GM18505 (cell line): ENCODE measurements around the gene TCF25.

Source experiments
- ATAC-seq: cut with Tn5 transposase; IDR thresholded peaks from one replicate; pipeline ENCODE4 v1.9.1; 2021; ENCODE audit not compliant: unreplicated experiment
- POLR2A ChIP-seq: IDR thresholded peaks from 4 replicates; pipeline ENCODE4 v1.6.1; 2011; ENCODE audit warnings: borderline replicate concordance; ENCODE audit not compliant: insufficient read depth, insufficient read length; ENCODE audit errors: extremely low read depth

The TCF25 gene

GRCh38 chr16:89897204-89897603 lies 23.8 kb downstream of the TCF25 start:
- TF ChIP-seq POLR2A: no peak

GRCh38 chr16:89898201-89898967 lies 25.0 kb downstream of the TCF25 start:
- TF ChIP-seq POLR2A: no peak
- ATAC-seq: no peak

More at GRCh38 chr16:89897204-89897603, 23.8 kb downstream of the TCF25 start:
- no peak for ATAC-seq

GRCh38 chr16:89899879-89900481 lies 26.6 kb downstream of the TCF25 start:
- no peak for TF ChIP-seq POLR2A
- ATAC-seq: no peak

GRCh38 chr16:89900885-89901284 lies 27.5 kb downstream of the TCF25 start:
- no peak for TF ChIP-seq POLR2A
- ATAC-seq: no peak

- no peak for TF ChIP-seq POLR2A
- ATAC-seq: no peak
Measured at GRCh38 chr16:89902980-89903379, 29.6 kb downstream of the TCF25 start.

- TF ChIP-seq POLR2A: no peak
Measured at GRCh38 chr16:89903908-89904515, 30.6 kb downstream of the TCF25 start.

GRCh38 chr16:89904606-89905510 lies 31.5 kb downstream of the TCF25 start:
- peak; percentile 16 for TF ChIP-seq POLR2A
- no peak for ATAC-seq

More at GRCh38 chr16:89903908-89904515, 30.6 kb downstream of the TCF25 start:
- ATAC-seq: no peak

- no peak for ATAC-seq
- no peak for TF ChIP-seq POLR2A
Measured at GRCh38 chr16:89905511-89906139, 32.2 kb downstream of the TCF25 start.

- no peak for TF ChIP-seq POLR2A
Measured at GRCh38 chr16:89906140-89907025, 33.0 kb downstream of the TCF25 start.

GRCh38 chr16:89907055-89907814 lies 33.8 kb downstream of the TCF25 start:
- no peak for TF ChIP-seq POLR2A
- no peak for ATAC-seq

More at GRCh38 chr16:89906140-89907025, 33.0 kb downstream of the TCF25 start:
- no peak for ATAC-seq

GRCh38 chr16:89908236-89908635 lies 34.8 kb downstream of the TCF25 start:
- ATAC-seq: no peak
- no peak for TF ChIP-seq POLR2A
